A673 (cell line): ENCODE measurements around the gene GPR137C.

Experiments used
- CTCF ChIP-seq: fragments of 300-800, 200-600 bp; sonication (generic); conservative IDR thresholded peaks from 2 replicates; pipeline ENCODE4 v1.5.1; 2017; ENCODE audit warnings: low read depth, mild to moderate bottlenecking, antibody characterized with exemption, low read length, moderate library complexity, mixed read lengths
- EZH2 ChIP-seq: fragments of 200-600 bp; sonication (generic); IDR thresholded peaks from 2 replicates; pipeline ENCODE4 v1.6.1; 2017; ENCODE audit warnings: borderline replicate concordance, low read depth, mild to moderate bottlenecking, mixed read lengths, antibody characterized with exemption, low read length; ENCODE audit not compliant: poor library complexity, severe bottlenecking

- TF ChIP-seq CTCF (no peak), EZH2 (no peak)
Observed at GRCh38 chr14:52661314-52661713, 108.7 kb downstream of the GPR137C start.
